Measurements from ENCODE around the gene PLEKHA7. TPM values are rescaled to one million over a fixed set of nuclear protein-coding genes. Genes with fewer than 3 reads are reported as not detected.

The PLEKHA7 gene
- total RNA-seq, 1 experiment from 2014 or later: 18.4 TPM

GRCh38 chr11:16764888-16765287 is 249.3 kb downstream of the PLEKHA7 start:
- Histone ChIP-seq H3K4me3 (ENCODE audit: low read length) (no peak overlapping the region), H3K9me2 (replicated peaks; ENCODE audit: low read length) (no peaks in the 10 kb centered on the region), H2AFZ (ENCODE audit: low read length) (no peak overlapping the region), H3K27ac (ENCODE audit: low read length) (no peak overlapping the region), H3K4me1 (ENCODE audit: insufficient read depth, low read length) (no peaks in the 10 kb centered on the region), H3K9ac (ENCODE audit: low read length) (no peak overlapping the region), H3K79me2 (ENCODE audit: low read length) (no peaks in the 10 kb centered on the region), H3K36me3 (ENCODE audit: low read depth, low read length) (no peaks in the 10 kb centered on the region), H4K20me1 (ENCODE audit: low read length) (no peaks in the 10 kb centered on the region), H3K4me2 (ENCODE audit: low read length) (no peak overlapping the region), H3F3A (ENCODE audit: low read length, unreplicated experiment) (no peaks in the 10 kb centered on the region), H3K9me3 (ENCODE audit: low read length) (no peaks in the 10 kb centered on the region), H3K27me3 (ENCODE audit: low read length) (no peaks in the 10 kb centered on the region)
- DNase-seq (no peak), ATAC-seq (no peak)
- ChIA-PET POLR2A (ENCODE audit: unreplicated experiment) (no interaction called here), CTCF (no interaction called here)
- TF ChIP-seq CTCF (conservative IDR thresholded peaks at IDR 0.05; ENCODE audit: low read depth, low read length) (no peak), EZH2 (IDR thresholded peaks at IDR 0.05; ENCODE audit: low read length, unreplicated experiment) (no peak), EZH2phosphoT487 (IDR thresholded peaks at IDR 0.05; ENCODE audit: borderline replicate concordance, low read length) (no peak)
- intact Hi-C loops (cut with micrococcal nuclease): no loop called here
- BruUV-seq (replicated peaks): no TSS peak

GRCh38 chr11:16763746-16764145 is 250.5 kb downstream of the PLEKHA7 start:
- Histone ChIP-seq H3K79me2 (ENCODE audit: low read length) (no peaks in the 10 kb centered on the region), H3K4me2 (ENCODE audit: low read length) (no peak overlapping the region), H3F3A (ENCODE audit: low read length, unreplicated experiment) (no peaks in the 10 kb centered on the region), H3K9me2 (replicated peaks; ENCODE audit: low read length) (no peaks in the 10 kb centered on the region), H3K4me1 (ENCODE audit: insufficient read depth, low read length) (peaks cover 8% of the 10 kb centered on the region), H3K27ac (ENCODE audit: low read length) (no peak overlapping the region), H4K20me1 (ENCODE audit: low read length) (no peaks in the 10 kb centered on the region), H3K4me3 (ENCODE audit: low read length) (no peak overlapping the region), H3K36me3 (ENCODE audit: low read depth, low read length) (no peaks in the 10 kb centered on the region), H3K27me3 (ENCODE audit: low read length) (no peaks in the 10 kb centered on the region), H2AFZ (ENCODE audit: low read length) (no peak overlapping the region), H3K9ac (ENCODE audit: low read length) (no peak overlapping the region), H3K9me3 (ENCODE audit: low read length) (no peaks in the 10 kb centered on the region)
- ChIA-PET POLR2A (ENCODE audit: unreplicated experiment) (no interaction called here), CTCF (no interaction called here)
- DNase-seq (no peak), ATAC-seq (no peak)
- intact Hi-C loops (cut with micrococcal nuclease): no loop called here
- BruUV-seq (replicated peaks): no TSS peak
- TF ChIP-seq CTCF (conservative IDR thresholded peaks at IDR 0.05; ENCODE audit: low read depth, low read length) (no peak), EZH2phosphoT487 (IDR thresholded peaks at IDR 0.05; ENCODE audit: borderline replicate concordance, low read length) (no peak), EZH2 (IDR thresholded peaks at IDR 0.05; ENCODE audit: low read length, unreplicated experiment) (no peak)

- Histone ChIP-seq H3K4me1 (ENCODE audit: insufficient read depth, low read length) (peaks cover 8% of the 10 kb centered on the region), H3K36me3 (ENCODE audit: low read depth, low read length) (peaks cover 17% of the 10 kb centered on the region), H3K9me3 (ENCODE audit: low read length) (no peaks in the 10 kb centered on the region), H3K9me2 (replicated peaks; ENCODE audit: low read length) (no peaks in the 10 kb centered on the region), H3K27ac (ENCODE audit: low read length) (peak overlapping the region; percentile 26; the same call in 1 of the 2 replicates), H3K4me2 (ENCODE audit: low read length) (peak overlapping the region; percentile 3; the same call in 1 of the 2 replicates), H3K27me3 (ENCODE audit: low read length) (no peaks in the 10 kb centered on the region), H2AFZ (ENCODE audit: low read length) (no peak overlapping the region), H3K79me2 (ENCODE audit: low read length) (no peaks in the 10 kb centered on the region), H4K20me1 (ENCODE audit: low read length) (no peaks in the 10 kb centered on the region), H3F3A (ENCODE audit: low read length, unreplicated experiment) (no peaks in the 10 kb centered on the region), H3K4me3 (ENCODE audit: low read length) (no peak overlapping the region), H3K9ac (ENCODE audit: low read length) (no peak overlapping the region)
- TF ChIP-seq EZH2 (IDR thresholded peaks at IDR 0.05; ENCODE audit: low read length, unreplicated experiment) (no peak), EZH2phosphoT487 (IDR thresholded peaks at IDR 0.05; ENCODE audit: borderline replicate concordance, low read length) (no peak), CTCF (conservative IDR thresholded peaks at IDR 0.05; ENCODE audit: low read depth, low read length) (no peak)
- ChIA-PET POLR2A (ENCODE audit: unreplicated experiment) (no interaction called here), CTCF (no interaction called here)
- ATAC-seq (peak; percentile 58), DNase-seq (peak; percentile 40)
- intact Hi-C loops (cut with micrococcal nuclease): no loop called here
- no TSS peak for BruUV-seq (replicated peaks)
Measured at GRCh38 chr11:16759857-16760508, 254.2 kb downstream of the PLEKHA7 start.

Data from PC-3 (cell line).